Measurements from ENCODE around the gene PCOLCE2. TPM values are rescaled to one million over a fixed set of nuclear protein-coding genes. Genes with fewer than 3 reads are reported as not detected.

The PCOLCE2 gene
- total RNA-seq, 1 donor from 2014 or later: 1.1 TPM

Other genes starting within 250 kb of the PCOLCE2 start
- gene TRPC1, start 165.0 kb downstream of the PCOLCE2 start, total RNA-seq: 3.9 and 8.8 TPM in 2 replicates
- gene PAQR9, start 74.6 kb upstream of the PCOLCE2 start, total RNA-seq: not detected in 2 replicates
- 40.8 and 47.6 TPM in 2 replicates for gene U2SURP, start 112.5 kb upstream of the PCOLCE2 start, total RNA-seq
- gene CHST2, start 230.7 kb upstream of the PCOLCE2 start, total RNA-seq: 2.1 and 2.9 TPM in 2 replicates

Data from bronchial epithelial cell (primary cell).